Glomerular endothelial cell (primary cell): ENCODE results near the gene TSPOAP1. TPM values are rescaled to one million over a fixed set of nuclear protein-coding genes. Genes with fewer than 3 reads are reported as not detected.

Experiments
- DNase-seq: peaks from one replicate; pipeline ENCODE4 v3.0.0-alpha.2; 2011; ENCODE audit warnings: low read depth, low spot score; ENCODE audit errors: extremely low read depth
- total RNA-seq: library from RNA; depleted of rRNA; stranded (reverse); fragments of >200 nt; gene quantifications from 2 replicates; pipeline ENCODE4 v1.2.3, GENCODE V29; 2015

The TSPOAP1 gene
- total RNA-seq, 1 donor from 2014 or later: 0.06 TPM

GRCh38 chr17:58330997-58331814 is 2.6 kb upstream of the TSPOAP1 start:
- DNase-seq: no peak

- DNase-seq: no peak
Observed at GRCh38 chr17:58330538-58330996, 2.0 kb upstream of the TSPOAP1 start.

- no peak for DNase-seq
Observed at GRCh38 chr17:58329810-58330537, 1.4 kb upstream of the TSPOAP1 start.

- no peak for DNase-seq
Observed at GRCh38 chr17:58329035-58329809, 627 bp upstream of the TSPOAP1 start.

GRCh38 chr17:58327363-58328194 is 1.0 kb downstream of the TSPOAP1 start:
- no peak for DNase-seq

- no peak for DNase-seq
Observed at GRCh38 chr17:58326609-58327362, 1.8 kb downstream of the TSPOAP1 start.

- no peak for DNase-seq
Observed at GRCh38 chr17:58325976-58326468, 2.6 kb downstream of the TSPOAP1 start.

- DNase-seq: no peak
Observed at GRCh38 chr17:58325289-58325726, 3.3 kb downstream of the TSPOAP1 start.

GRCh38 chr17:58324409-58325288 is 3.9 kb downstream of the TSPOAP1 start:
- no peak for DNase-seq

GRCh38 chr17:58324056-58324408 is 4.6 kb downstream of the TSPOAP1 start:
- no peak for DNase-seq

GRCh38 chr17:58323366-58324055 is 5.1 kb downstream of the TSPOAP1 start:
- no peak for DNase-seq

GRCh38 chr17:58322581-58323185 is 5.9 kb downstream of the TSPOAP1 start:
- no peak for DNase-seq

GRCh38 chr17:58321571-58322525 is 6.7 kb downstream of the TSPOAP1 start:
- no peak for DNase-seq

- no peak for DNase-seq
Observed at GRCh38 chr17:58320570-58321323, 7.8 kb downstream of the TSPOAP1 start.

GRCh38 chr17:58320163-58320558 is 8.4 kb downstream of the TSPOAP1 start:
- DNase-seq: no peak
